ENCODE results near the gene CLDN8.

The CLDN8 gene

DNA sequence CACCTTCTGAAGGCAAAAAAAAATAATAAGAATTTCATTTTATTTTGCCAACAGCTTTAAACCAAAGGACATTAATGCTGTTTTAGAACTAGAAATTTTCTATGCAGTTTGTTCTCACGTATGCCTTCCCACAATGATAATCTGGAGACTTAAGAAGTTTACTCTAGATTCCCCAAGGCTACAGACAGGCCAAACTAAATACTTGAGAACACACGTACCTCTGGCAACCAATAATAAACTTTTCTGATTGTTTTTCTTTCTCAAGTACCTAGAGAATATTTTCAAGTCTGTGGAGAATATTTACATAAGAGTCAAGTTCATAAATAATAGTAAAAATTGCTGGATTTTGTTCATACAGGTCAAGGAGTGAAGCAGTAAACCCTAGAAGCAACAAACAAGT is 15.9 kb downstream of the CLDN8 start:
- no peak for DNase-seq

DNA sequence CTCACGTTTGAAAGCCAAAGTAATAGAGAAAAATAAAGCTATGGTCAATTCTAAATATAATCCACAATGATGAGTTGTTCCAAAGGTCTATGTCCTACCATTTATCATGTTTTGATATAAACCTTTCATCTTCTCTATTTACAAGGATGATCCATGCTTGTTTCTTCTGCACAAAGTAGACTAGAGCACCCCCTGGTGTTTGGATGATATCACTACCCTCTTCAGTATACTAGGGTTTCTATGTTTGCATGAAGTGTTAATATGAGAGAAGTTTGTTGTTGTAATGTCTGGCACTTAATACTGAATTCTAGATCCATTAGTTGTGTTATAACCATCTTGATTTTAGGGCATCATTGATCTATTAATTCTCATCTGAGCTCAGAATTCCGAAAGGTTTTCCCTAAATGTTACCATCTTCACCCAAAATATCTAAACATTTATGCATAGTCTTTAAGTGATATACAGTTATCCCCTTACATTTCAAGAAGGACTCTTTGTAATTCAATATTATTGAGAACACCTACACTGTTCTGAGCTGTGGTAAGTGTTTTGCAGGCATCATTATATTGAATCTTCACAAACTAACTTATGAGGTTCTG is 21.1 kb downstream of the CLDN8 start:
- DNase-seq = peak; percentile 45

DNA sequence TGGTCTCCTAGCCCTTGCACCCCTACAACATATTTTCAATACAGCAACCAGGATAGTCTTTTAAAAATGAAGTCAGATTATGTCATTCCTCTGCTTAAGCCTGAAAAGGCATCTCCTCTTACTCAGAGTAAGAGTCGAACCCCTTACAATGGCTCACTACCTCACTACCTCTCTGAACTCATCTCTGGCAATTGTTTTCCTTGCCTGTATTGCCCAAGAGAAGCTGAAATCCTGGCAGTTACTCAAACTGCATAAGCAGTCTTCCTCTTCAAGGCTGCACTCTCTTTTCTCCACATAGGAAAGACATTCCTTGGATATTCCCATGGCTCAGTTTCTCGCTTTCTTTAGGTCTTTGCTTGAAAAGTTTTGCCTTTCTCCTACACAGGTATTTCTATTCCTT is 22.7 kb downstream of the CLDN8 start:
- no peak for DNase-seq

DNA sequence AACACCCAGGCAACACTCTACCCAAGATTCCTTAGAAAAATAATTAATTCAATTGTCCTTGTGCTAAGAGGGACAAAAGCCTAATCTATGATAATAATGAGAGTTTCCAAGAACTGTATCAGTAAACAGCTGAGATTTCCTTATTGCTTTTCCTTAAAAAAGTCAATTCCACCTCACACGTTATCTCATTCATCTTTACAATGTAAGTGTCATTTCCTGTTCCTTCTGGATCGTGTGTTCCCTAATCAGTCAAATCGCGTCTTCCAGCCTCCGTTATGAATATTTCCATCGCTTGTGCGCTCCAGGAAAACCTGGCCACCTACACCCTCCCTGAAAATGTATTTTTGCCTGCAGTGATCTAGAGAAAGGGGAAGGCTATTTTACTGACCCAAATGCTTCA is 25.3 kb downstream of the CLDN8 start:
- DNase-seq = no peak

DNA sequence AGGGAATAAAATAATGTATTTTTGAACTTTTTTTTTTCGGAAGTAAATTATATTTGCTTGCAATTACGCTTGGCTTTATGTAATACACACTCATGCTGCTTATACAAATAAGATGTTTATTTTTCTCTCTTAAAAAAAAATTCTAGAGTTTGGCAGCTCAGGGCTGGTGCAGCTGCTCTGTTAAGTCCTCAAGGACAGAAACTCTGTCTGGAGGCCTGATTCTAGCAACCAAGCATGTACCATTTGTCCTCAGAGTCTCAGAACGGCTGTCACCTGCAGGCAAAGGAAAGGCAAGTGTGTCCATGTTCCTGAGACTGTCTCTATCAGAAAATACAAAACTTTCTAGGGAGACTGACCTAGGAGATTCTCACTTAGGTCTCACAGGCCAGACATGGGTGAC is 26.1 kb downstream of the CLDN8 start:
- DNase-seq = no peak

DNA sequence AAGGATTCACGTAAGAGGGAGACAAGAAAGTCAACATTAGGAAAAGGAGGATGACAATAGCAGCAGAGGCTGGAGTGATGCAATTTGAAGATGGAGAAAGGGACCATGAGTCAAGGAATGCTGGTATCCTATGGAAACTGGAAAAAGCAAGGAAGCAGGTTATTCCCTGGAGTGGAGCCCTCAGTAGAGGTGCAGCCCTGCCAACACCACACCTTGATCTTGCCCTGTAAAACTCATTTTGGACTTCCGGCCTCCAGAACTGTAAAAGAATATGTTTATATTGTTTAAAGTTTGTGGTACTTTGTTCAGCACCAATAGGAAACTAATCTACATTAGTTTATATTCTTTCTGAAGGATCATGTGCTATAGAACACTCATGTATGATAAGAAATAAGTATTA is 29.7 kb downstream of the CLDN8 start:
- DNase-seq = no peak

DNA sequence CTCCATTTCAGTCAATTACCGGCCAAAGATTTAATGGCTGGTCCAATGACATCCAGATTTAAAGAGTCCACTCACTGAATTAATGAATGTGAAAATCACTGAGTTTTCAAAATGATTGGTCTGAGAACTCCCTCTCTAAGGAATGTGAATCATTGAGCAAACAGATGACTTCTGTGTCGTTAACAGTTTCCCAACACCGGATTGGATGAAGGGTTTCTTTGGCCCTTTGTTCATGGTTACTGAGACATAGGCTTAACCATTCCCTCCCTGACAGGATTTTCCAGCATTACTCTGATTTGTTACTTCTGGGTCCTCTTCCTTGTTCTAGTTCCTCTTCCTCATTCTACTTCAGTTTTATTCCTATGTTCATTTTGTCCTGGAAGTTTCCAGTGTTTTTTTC is 47.8 kb downstream of the CLDN8 start:
- no peak for DNase-seq

DNA sequence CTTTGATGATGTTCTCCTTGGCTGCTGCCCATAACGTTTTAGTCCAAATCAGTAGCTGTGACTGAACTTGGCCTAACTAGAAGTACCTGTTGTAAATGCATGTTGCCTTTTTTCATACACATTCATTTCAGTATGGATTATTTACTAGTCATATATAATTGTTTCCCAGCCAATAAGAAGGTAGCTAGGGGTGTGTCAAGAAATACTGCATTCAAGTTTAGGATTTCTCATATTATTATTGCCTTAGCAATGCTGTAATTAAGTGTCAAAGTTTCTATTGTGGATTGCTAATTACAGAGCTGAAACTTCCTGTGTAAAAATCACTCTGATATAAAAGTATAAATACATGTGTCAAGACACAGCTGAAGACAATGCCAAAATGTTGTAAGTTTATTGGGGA is 49.2 kb downstream of the CLDN8 start, which contains the start of gene CLDN17:
TSS of gene CLDN17 (minus strand) at position 101 of the 400 bp plus-strand sequence. CDS start 188 bp downstream, outside the sequence.
- DNase-seq = no peak

DNA sequence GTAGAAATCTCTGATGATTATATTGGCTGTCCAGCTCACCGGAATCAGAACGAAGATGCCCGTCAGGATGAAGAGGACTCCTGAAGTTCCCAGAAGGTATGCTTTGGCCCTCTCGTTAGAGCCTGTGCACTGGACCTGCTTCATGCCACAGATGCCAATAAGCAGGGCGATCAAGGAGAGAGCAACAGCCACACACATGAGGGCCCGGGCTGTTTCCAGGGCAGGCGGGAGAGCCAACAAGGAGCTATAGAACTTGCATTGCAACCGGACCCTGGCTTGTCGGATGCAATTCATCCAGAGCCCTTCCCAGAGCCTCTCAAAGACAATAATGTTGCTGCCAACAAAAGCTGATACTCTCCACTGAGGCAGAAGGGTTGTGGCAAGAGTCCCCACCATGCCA is 49.7 kb downstream of the CLDN8 start:
- no peak for DNase-seq

DNA sequence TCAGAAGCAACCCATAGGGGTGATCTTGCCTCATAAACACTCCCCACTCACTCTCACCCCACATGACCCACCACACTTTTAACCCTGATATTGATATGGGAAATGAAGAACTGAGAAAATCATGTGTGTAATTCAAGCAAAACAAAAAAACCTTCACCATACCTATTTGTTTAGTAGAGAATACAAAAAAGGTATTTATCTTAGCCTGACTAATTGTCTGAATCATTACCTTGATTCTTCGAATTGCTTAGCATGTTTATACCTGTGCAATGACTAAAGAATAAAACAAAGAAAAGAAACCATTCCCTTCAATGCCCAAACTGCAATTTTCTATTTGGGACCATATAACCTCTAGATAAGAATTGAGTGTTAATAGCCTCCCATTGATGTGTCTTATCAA is 51.1 kb downstream of the CLDN8 start:
- no peak for DNase-seq

All from NCI-H1694 (cell line).